ENCODE data around the gene IL6R.

IL6R gene

DNA sequence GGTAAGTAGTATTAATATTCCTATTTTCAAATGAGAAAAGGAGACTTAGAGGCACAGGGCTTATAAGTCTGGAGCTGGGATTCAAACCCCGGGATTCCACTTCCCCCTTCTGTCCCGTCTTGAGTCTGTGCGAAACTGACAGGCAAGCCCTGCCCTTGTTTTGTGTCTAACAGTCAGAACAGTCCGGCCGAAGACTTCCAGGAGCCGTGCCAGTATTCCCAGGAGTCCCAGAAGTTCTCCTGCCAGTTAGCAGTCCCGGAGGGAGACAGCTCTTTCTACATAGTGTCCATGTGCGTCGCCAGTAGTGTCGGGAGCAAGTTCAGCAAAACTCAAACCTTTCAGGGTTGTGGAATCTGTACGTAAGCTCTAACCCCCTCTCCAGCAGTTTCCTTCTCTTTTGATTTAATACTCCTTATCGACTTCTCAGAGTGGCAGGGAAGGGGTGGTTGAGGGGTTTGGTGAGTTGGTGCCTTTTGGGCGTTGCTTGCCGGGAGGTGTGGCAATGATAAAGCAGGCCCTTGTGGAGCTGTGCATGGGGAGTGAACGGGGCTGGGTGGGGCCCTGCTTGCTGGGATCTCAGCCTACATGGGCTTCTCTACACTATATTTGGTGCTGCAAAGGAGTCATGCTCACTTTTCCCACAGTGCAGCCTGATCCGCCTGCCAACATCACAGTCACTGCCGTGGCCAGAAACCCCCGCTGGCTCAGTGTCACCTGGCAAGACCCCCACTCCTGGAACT is 29.4 kb downstream of the IL6R start:
- peaks cover 0 to 100% (median 94%) of the 10 kb centered on the region in 11 experiments; a peak in 20 of 22 replicates for H3K36me3 ChIP-seq

DNA sequence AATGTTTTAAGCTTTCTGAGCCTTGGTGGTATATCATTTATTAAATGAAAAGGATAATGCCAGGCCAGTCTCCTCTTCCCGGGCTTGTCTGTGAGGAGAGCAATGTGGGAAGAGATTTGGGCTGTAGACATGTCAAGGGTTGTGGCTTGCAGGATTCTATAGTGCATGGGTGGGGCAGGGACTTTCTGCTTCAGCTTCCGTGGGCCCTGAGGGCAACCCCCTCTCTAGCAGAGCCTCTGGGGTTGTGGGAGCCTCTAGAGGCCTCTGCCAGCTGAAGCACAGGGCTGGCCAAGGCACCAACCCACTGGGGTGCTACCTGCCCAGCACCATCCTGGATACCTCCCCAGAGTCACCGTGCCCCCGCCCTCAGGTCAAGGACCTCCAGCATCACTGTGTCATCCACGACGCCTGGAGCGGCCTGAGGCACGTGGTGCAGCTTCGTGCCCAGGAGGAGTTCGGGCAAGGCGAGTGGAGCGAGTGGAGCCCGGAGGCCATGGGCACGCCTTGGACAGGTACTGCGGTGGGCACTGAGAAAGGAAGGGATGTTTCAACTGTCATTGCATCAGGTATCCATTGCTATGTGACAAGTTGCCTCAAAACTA is 30.6 kb downstream of the IL6R start:
- Histone ChIP-seq H3K27me3 (no peaks in the 10 kb centered on the region), H3K4me2 (no peak overlapping the region), H3K27ac (no peak overlapping the region), H3K36me3 (peaks cover 0 to 100% (median 94%) of the 10 kb centered on the region in 11 experiments; a peak in 20 of 22 replicates), H3K9me3 (replicated peaks in 1 of 11) (no peaks in the 10 kb centered on the region), H3K4me1 (peaks cover 17 to 75% (median 51%) of the 10 kb centered on the region in 10 experiments), H3K4me3 (no peak overlapping the region), H4K20me1 (peaks cover 0 to 100% (median 99%) of the 10 kb centered on the region in 11 experiments; a peak in 19 of 22 replicates), H3K9ac (no peak overlapping the region)
- TF ChIP-seq Cebpa-rat (IDR thresholded peaks at IDR 0.05) = no peak

More for the DNA sequence above, 29.4 kb downstream of the IL6R start:
- no peak overlapping the region for H3K27ac ChIP-seq
- H3K9ac ChIP-seq = 0 out of 22 replicates have a peak overlapping the region, but pooled peaks of 2 of the 11 experiments have one; percentile 8 to 25
- H3K4me3 ChIP-seq = no peak overlapping the region
- no peak overlapping the region for H3K4me2 ChIP-seq
- H4K20me1 ChIP-seq = peaks cover 0 to 100% (median 100%) of the 10 kb centered on the region in 11 experiments; a peak in 19 of 22 replicates
- no peak for TF ChIP-seq Cebpa-rat (IDR thresholded peaks at IDR 0.05)
- H3K4me1 ChIP-seq = peaks cover 17 to 75% (median 51%) of the 10 kb centered on the region in 10 experiments
- no peaks in the 10 kb centered on the region for H3K9me3 ChIP-seq (replicated peaks in 1 of 11)
- no peaks in the 10 kb centered on the region for H3K27me3 ChIP-seq

DNA sequence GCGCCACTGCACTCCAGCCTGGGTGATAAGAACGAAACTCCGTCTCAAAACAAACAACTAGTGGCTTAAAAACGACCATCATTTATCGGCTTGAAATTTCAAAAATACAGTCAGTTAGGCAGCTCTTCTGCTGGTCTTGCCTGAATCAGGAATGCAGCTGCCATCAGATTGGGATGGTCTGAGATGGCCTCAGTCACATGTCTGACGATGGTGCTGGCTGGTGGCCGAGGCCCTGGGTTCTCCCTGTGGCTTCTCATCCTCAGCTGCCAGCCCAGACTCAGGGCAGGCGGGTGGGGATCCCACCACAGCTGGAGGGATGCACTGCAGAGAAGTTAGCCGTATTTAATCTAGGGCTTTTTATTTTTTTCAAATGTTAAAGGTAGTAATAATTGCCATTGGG is 31.3 kb downstream of the IL6R start:
- Histone ChIP-seq H3K9me3 (replicated peaks in 1 of 11) (no peaks in the 10 kb centered on the region), H3K4me1 (peaks cover 19 to 75% (median 51%) of the 10 kb centered on the region in 10 experiments)

DNA sequence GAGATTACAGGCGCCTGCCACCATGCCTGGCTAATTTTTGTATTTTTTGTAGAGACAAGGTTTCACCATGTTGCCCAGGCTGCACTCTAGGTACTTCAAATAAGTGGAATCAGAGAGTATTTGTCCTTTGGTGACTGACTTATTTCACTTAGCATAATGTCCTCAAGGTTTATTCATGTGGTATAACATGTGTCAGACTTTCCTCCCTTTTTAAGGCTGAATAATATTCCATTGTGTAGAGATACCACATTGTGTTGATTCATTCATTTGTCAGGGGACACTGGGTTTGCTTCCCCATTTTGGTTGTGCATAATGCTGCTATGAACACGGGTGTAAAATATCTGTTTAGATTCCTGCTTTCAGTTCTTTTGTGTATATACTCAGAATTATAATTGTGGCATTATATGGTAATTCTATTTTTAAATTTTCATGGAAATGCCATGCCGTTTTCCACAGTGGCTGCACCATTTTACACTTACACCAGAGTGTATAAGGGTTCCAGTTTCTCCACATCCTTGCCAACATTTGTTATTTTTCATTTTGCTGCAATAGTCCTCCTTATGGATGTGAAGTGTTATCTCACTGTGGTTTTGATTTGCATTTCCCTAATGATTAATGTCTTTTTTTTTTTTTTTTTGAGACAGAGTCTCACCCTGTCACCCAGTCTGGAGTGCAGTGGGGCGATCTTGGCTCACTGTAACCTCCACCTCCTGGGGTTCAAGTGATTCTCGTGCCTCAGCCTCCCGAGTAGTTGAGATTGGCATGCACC is 35.1 kb downstream of the IL6R start:
- no peak for TF ChIP-seq Cebpa-rat (IDR thresholded peaks at IDR 0.05)
- no peak overlapping the region for H3K4me3 ChIP-seq
- H3K9me3 ChIP-seq (replicated peaks in 1 of 11) = no peaks in the 10 kb centered on the region
- H4K20me1 ChIP-seq = peaks cover 0 to 100% (median 99%) of the 10 kb centered on the region in 11 experiments; a peak in 20 of 22 replicates
- H3K4me2 ChIP-seq = peak overlapping the region in 8 of 11 experiments; percentile 5 to 67 (median 22); a peak in 11 of 22 replicates
- H3K9ac ChIP-seq = no peak overlapping the region
- H3K27ac ChIP-seq = peak overlapping the region in 3 of 11 experiments; percentile 2 to 46 (median 30); a peak in 4 of 22 replicates
- H3K4me1 ChIP-seq = peaks cover 13 to 77% (median 53%) of the 10 kb centered on the region in 10 experiments
- no peaks in the 10 kb centered on the region for H3K27me3 ChIP-seq
- H3K36me3 ChIP-seq = peaks cover 0 to 100% (median 100%) of the 10 kb centered on the region in 11 experiments; a peak in 20 of 22 replicates

More for the DNA sequence above, 31.3 kb downstream of the IL6R start:
- Histone ChIP-seq H3K9ac (no peak overlapping the region), H4K20me1 (peaks cover 0 to 100% (median 99%) of the 10 kb centered on the region in 11 experiments; a peak in 20 of 22 replicates), H3K36me3 (peaks cover 0 to 100% (median 97%) of the 10 kb centered on the region in 11 experiments; a peak in 20 of 22 replicates), H3K27me3 (no peaks in the 10 kb centered on the region), H3K27ac (no peak overlapping the region), H3K4me3 (no peak overlapping the region), H3K4me2 (no peak overlapping the region)
- TF ChIP-seq Cebpa-rat (IDR thresholded peaks at IDR 0.05) = no peak

DNA sequence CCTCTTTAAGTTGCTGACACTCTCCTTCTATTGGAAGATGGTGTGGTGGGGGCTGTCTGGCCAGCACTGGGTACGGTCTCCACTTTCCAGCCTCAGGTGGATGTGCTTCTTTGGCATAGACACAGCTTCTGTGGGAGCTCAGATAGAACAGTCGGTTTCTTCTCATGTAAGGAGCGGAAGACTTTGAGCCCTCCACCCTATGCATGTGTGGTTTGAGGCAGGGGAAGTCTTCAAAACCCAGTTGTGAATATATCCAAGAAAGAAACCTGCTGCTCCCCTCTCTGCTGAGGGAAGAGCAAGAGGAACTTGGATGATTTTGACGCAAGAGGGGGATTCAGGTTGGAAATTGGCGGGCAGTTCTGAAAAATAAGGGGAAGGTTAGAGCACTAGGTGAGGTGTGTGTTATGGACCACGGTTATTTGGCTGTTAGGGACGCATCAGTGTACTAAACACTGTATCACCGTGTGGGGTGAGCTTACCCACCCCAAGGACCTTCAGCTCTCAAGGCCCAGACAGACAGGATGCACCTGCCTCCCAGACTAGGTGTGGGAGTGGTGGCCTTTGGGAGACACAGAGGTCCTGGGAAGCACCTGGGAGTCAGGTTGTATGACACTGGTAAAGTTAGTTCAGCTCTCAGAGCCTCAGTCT is 36.2 kb downstream of the IL6R start:
- Histone ChIP-seq H3K4me3 (no peak overlapping the region), H3K27me3 (no peaks in the 10 kb centered on the region), H3K4me1 (peaks cover 18 to 88% (median 55%) of the 10 kb centered on the region in 10 experiments), H3K4me2 (peak overlapping the region in 9 of 11 experiments; percentile 8 to 55 (median 28); a peak in 18 of 22 replicates), H3K9ac (peak overlapping the region in 1 of 11 experiments; percentile 42; a peak in 1 of 22 replicates), H3K9me3 (replicated peaks in 1 of 11) (no peaks in the 10 kb centered on the region), H3K27ac (no peak overlapping the region), H3K36me3 (peaks cover 0 to 100% (median 100%) of the 10 kb centered on the region in 11 experiments; a peak in 20 of 22 replicates), H4K20me1 (peaks cover 0 to 100% (median 99%) of the 10 kb centered on the region in 11 experiments; a peak in 20 of 22 replicates)
- no peak for TF ChIP-seq Cebpa-rat (IDR thresholded peaks at IDR 0.05)

DNA sequence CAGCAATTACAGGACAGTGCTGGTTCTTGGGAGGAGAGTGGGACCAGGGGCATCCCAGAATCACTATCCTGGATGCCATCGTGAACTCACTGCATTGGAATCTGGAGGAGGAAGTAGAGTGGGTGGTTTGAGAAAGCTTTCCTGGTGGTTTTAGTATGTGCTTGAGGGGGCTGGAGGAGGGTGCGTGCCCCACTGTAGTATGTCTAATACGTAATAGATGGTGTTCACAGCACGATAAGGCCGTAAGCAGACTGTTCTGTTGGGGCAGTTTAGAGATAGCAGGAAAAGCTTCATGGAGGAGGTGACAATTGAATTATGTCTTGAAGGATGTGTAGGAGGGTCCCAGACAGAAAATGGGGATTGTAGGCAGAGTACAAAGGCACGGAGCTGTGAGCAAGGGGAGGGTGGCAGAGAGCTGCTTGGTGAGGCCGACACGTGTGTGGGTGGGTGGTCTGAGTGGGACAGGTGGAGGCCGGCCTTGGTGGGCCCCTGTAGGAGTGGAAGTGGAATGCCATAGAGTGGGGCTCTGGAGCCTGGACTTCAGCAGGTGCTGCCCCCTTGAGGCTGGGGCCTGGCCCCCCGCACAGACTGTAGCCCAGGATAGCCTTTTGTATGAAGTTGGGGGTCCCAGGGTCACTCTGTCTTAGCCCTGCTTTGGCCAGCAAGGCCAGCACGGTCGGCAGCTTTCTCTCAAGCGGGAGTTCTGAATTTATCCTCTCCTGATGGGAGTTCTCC is 37.0 kb downstream of the IL6R start:
- Histone ChIP-seq H3K4me3 (no peak overlapping the region), H3K36me3 (peaks cover 0 to 100% (median 100%) of the 10 kb centered on the region in 11 experiments; a peak in 19 of 22 replicates), H3K9me3 (replicated peaks in 1 of 11) (no peaks in the 10 kb centered on the region), H3K27me3 (no peaks in the 10 kb centered on the region), H3K27ac (no peak overlapping the region), H4K20me1 (peaks cover 0 to 100% (median 100%) of the 10 kb centered on the region in 11 experiments; a peak in 20 of 22 replicates), H3K4me1 (peaks cover 18 to 91% (median 58%) of the 10 kb centered on the region in 10 experiments), H3K9ac (0 out of 22 replicates have a peak overlapping the region, but pooled peaks of 1 of the 11 experiments have one; percentile 42), H3K4me2 (peak overlapping the region in 8 of 11 experiments; percentile 8 to 55 (median 31); a peak in 14 of 22 replicates)
- TF ChIP-seq Cebpa-rat (IDR thresholded peaks at IDR 0.05) = no peak

DNA sequence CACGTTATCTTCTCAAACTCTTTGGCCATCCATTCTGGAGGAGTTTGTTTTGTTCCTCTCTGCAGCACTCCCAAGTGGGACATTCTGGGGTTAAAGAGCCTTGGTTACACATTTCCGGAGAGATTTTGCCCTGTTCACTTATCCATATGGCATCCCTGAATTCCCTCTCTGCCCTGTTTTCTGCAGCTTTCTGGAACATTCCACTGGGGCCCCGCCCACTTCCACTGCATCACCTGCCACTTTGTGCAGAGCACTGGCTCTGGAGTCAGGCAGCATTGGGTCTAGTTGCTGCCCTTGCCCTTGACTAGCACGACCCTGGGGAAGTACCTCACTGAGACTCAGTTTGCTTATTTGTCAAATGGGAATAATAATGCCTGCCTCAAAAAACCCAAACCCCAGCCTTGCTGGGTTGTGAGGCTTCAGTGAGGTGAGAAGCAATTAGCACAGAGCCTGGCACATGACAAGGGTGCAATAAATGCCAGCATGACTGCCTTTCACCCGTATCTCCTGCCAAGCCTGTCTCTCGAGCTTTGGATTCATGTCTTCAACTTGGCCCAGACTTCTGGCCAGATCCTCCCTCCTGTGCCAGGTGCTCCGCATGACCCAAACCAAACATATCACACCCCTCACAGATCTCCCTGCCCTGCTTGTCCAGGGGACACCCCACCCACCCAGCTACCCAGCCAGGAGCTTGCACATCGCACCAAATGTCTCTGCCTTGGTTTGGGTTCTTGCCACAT is 38.3 kb downstream of the IL6R start:
- Histone ChIP-seq H3K9ac (no peak overlapping the region), H3K4me3 (no peak overlapping the region), H4K20me1 (peaks cover 0 to 98% (median 95%) of the 10 kb centered on the region in 11 experiments; a peak in 20 of 22 replicates), H3K27me3 (no peaks in the 10 kb centered on the region; a peak in 2 of 22 replicates), H3K4me1 (peaks cover 23 to 88% (median 60%) of the 10 kb centered on the region in 10 experiments), H3K9me3 (replicated peaks in 1 of 11) (no peaks in the 10 kb centered on the region), H3K4me2 (peak overlapping the region in 2 of 11 experiments; percentile 24 to 26; a peak in 3 of 22 replicates), H3K27ac (no peak overlapping the region), H3K36me3 (peaks cover 0 to 99% (median 97%) of the 10 kb centered on the region in 11 experiments; a peak in 19 of 22 replicates)
- TF ChIP-seq Cebpa-rat (IDR thresholded peaks at IDR 0.05) = no peak

Measured in BLaER1 treated with 17β-estradiol and CSF1 and Interleukin-3, amounts not matched to agents 10 nM and 100 nM (cell line).